Mesenteric fat pad (tissue), 1 donor: ENCODE measurements around the gene THEM4. TPM values are rescaled to one million over a fixed set of nuclear protein-coding genes. Genes with fewer than 3 reads are reported as not detected.

Source experiments
- DNase-seq: peaks from one replicate; pipeline ENCODE4 v3.0.0-alpha.2; 2020; ENCODE audit warnings: low spot score
- total RNA-seq: library from RNA; stranded (reverse); fragmentation: NEBNext Ultra II Directional; extraction: Animal tissue kit (Norgen Biotek cat#: 25700); gene quantifications from one replicate; pipeline ENCODE4 v1.2.1, GENCODE V29; 2021
- donor health status: DM: yes; HTN: yes; CAD: no.

Gene THEM4
- total RNA-seq, 1 donor from 2014 or later: 14.8 TPM

- DNase-seq: no peak
Observed at GRCh38 chr1:151838222-151839081, 70.9 kb downstream of the THEM4 start.

- DNase-seq: no peak
Observed at GRCh38 chr1:151837884-151838221, 71.5 kb downstream of the THEM4 start.

- DNase-seq: no peak
Observed at GRCh38 chr1:151837197-151837596, 72.1 kb downstream of the THEM4 start.

- DNase-seq: no peak
Observed at GRCh38 chr1:151835596-151835995, 73.7 kb downstream of the THEM4 start.

GRCh38 chr1:151834239-151834638 is 75.1 kb downstream of the THEM4 start:
- no peak for DNase-seq

- no peak for DNase-seq
Observed at GRCh38 chr1:151833172-151833900, 76.0 kb downstream of the THEM4 start.

GRCh38 chr1:151832318-151832980 is 76.9 kb downstream of the THEM4 start:
- no peak for DNase-seq

GRCh38 chr1:151831605-151832004 is 77.7 kb downstream of the THEM4 start, which contains the start of gene RORC:
RORC (minus strand) TSS chr1:151831802; CDS start chr1:151831764, 38 bp downstream.
- DNase-seq: no peak

GRCh38 chr1:151831256-151831591 is 78.1 kb downstream of the THEM4 start:
- no peak for DNase-seq

GRCh38 chr1:151830055-151830454 is 79.3 kb downstream of the THEM4 start:
- no peak for DNase-seq

GRCh38 chr1:151829352-151830046 is 79.8 kb downstream of the THEM4 start:
- no peak for DNase-seq

GRCh38 chr1:151828921-151829320 is 80.4 kb downstream of the THEM4 start:
- no peak for DNase-seq

- DNase-seq: no peak
Observed at GRCh38 chr1:151827853-151828252, 81.5 kb downstream of the THEM4 start.

- no peak for DNase-seq
Observed at GRCh38 chr1:151825751-151826660, 83.3 kb downstream of the THEM4 start.

- DNase-seq: no peak
Observed at GRCh38 chr1:151825204-151825603, 84.1 kb downstream of the THEM4 start.

Other genes with a start within 250 kb of the THEM4 start
- gene CELF3, start 192.7 kb downstream of the THEM4 start, total RNA-seq: not detected
- not detected for gene RIIAD1, start 188.0 kb downstream of the THEM4 start, total RNA-seq
- 42.5 TPM for gene MRPL9, start 146.0 kb downstream of the THEM4 start, total RNA-seq
- gene TDRKH, start 119.0 kb downstream of the THEM4 start, total RNA-seq: 4.9 TPM
- gene LINGO4, start 104.1 kb downstream of the THEM4 start, total RNA-seq: not detected
- 0.10 TPM for gene RORC, start 77.7 kb downstream of the THEM4 start, total RNA-seq
- gene C2CD4D, start 69.7 kb downstream of the THEM4 start, total RNA-seq: not detected
- gene THEM5, start 55.8 kb downstream of the THEM4 start, total RNA-seq: not detected
- 650 TPM for gene S100A10, start 84.3 kb upstream of the THEM4 start, total RNA-seq
- 750 TPM for gene S100A11, start 127.5 kb upstream of the THEM4 start, total RNA-seq
- 0.42 TPM for gene TCHHL1, start 179.6 kb upstream of the THEM4 start, total RNA-seq
- gene TCHH, start 205.9 kb upstream of the THEM4 start, total RNA-seq: 1.1 TPM
- not detected for gene RPTN, start 249.7 kb upstream of the THEM4 start, total RNA-seq